ENCODE data around the gene BGN. TPM values are rescaled to one million over a fixed set of nuclear protein-coding genes. Genes with fewer than 3 reads are reported as not detected.

The BGN gene
- total and polyA plus RNA-seq, 2 experiments from 2014 or later: 0.87 to 1.8 TPM

GRCh38 chrX:153491351-153491914 lies 3.3 kb upstream of the BGN start (continued):
- no peak for TF ChIP-seq ETS1 (IDR thresholded peaks at IDR 0.05)
- TF ChIP-seq EZH2 (IDR thresholded peaks at IDR 0.05; ENCODE audit: low read depth, unreplicated experiment): no peak
- TF ChIP-seq CREB1 (CRISPR knock-in tag; IDR thresholded peaks at IDR 0.05; ENCODE audit: low read depth): no peak
- TF ChIP-seq ZNF114 (CRISPR knock-in tag; IDR thresholded peaks at IDR 0.05): no peak

DNA sequence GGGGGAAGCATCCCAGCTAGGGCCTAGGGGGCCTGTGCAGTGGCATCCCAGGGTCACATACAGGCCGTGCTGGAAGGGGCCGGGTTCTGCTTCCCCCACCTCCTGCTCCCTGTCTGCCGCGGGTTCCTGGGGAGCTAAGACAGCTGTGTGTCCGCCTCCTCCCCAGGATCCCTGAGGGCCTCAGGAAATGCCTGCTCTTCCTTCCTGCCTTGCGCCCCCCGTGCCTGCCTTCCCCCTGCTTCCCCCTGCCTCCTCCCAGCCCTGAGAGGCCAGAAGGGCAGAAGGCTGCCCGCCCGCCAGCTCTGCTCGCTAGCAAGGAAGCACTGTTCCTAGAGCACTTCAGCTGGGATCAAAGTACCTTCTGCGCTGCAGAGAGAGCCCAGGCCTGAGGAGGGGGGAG lies 2.9 kb upstream of the BGN start:
- no peaks in the 10 kb centered on the region for H3K9me2 ChIP-seq (ENCODE audit: insufficient read depth)
- Mint-ChIP-seq H3K4me1 (peaks cover 5% of the 10 kb centered on the region), H3K9me3 (no peaks in the 10 kb centered on the region), H3K27me3 (ENCODE audit: insufficient read depth, low read depth, poor library complexity) (peaks cover 4% of the 10 kb centered on the region), H3K4me3 (no peak overlapping the region), H3K36me3 (ENCODE audit: low read depth) (no peaks in the 10 kb centered on the region), H3K27ac (no peak overlapping the region)
- no peak overlapping the region for H3K4me3 ChIP-seq
- no peak overlapping the region for H2AFZ ChIP-seq
- H3K4me2 ChIP-seq: no peak overlapping the region
- no peaks in the 10 kb centered on the region for H3K36me3 ChIP-seq (ENCODE audit: insufficient read depth)
- H3K4me1 ChIP-seq (ENCODE audit: insufficient read depth): no peaks in the 10 kb centered on the region
- H4K20me1 ChIP-seq (replicated peaks; ENCODE audit: insufficient read depth): no peaks in the 10 kb centered on the region
- no peaks in the 10 kb centered on the region for H3F3A ChIP-seq (replicated peaks; ENCODE audit: low read depth)
- no peak overlapping the region for H3K27ac ChIP-seq (ENCODE audit: low read depth)
- no peaks in the 10 kb centered on the region for H3K79me2 ChIP-seq (replicated peaks; ENCODE audit: insufficient read depth)
- DNase-seq (ENCODE audit: low spot score) (no peak), ATAC-seq (no peak)
- H3K27me3 ChIP-seq (ENCODE audit: insufficient read depth): no peaks in the 10 kb centered on the region
- TF ChIP-seq EZH2 (IDR thresholded peaks at IDR 0.05; ENCODE audit: low read depth, unreplicated experiment) (no peak), CREB1 (CRISPR knock-in tag; IDR thresholded peaks at IDR 0.05; ENCODE audit: low read depth) (no peak), STAT1 (IDR thresholded peaks at IDR 0.05; ENCODE audit: unreplicated experiment) (no peak), REST (IDR thresholded peaks at IDR 0.05; ENCODE audit: unreplicated experiment) (no peak), ZNF114 (CRISPR knock-in tag; IDR thresholded peaks at IDR 0.05) (no peak), ETS1 (IDR thresholded peaks at IDR 0.05) (no peak), ZNF462 (CRISPR knock-in tag; IDR thresholded peaks at IDR 0.05) (no peak), EZH2phosphoT487 (IDR thresholded peaks at IDR 0.05; ENCODE audit: unreplicated experiment) (no peak), ZNF331 (CRISPR knock-in tag; IDR thresholded peaks at IDR 0.05; ENCODE audit: low read depth) (no peak)
- TF ChIP-seq, protein P1, sequence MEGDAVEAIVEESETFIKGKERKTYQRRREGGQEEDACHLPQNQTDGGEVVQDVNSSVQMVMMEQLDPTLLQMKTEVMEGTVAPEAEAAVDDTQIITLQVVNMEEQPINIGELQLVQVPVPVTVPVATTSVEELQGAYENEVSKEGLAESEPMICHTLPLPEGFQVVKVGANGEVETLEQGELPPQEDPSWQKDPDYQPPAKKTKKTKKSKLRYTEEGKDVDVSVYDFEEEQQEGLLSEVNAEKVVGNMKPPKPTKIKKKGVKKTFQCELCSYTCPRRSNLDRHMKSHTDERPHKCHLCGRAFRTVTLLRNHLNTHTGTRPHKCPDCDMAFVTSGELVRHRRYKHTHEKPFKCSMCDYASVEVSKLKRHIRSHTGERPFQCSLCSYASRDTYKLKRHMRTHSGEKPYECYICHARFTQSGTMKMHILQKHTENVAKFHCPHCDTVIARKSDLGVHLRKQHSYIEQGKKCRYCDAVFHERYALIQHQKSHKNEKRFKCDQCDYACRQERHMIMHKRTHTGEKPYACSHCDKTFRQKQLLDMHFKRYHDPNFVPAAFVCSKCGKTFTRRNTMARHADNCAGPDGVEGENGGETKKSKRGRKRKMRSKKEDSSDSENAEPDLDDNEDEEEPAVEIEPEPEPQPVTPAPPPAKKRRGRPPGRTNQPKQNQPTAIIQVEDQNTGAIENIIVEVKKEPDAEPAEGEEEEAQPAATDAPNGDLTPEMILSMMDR (conservative IDR thresholded peaks at IDR 0.05; ENCODE audit: low read depth in 2 of 2): no peak

All from GM23338 (cell line).